GM12878 (cell line): Measurements from ENCODE around the gene PYGO2. TPM values are rescaled to one million over a fixed set of nuclear protein-coding genes. Genes with fewer than 3 reads are reported as not detected.

Experiments used
- ATF2 ChIP-seq: IDR thresholded peaks from 2 replicates; pipeline ENCODE4 v1.6.1; 2012; ENCODE audit warnings: low read length, inconsistent platforms
- BRCA1 ChIP-seq: IDR thresholded peaks from 2 replicates; pipeline ENCODE4 v1.6.1; 2011; ENCODE audit warnings: low read depth, low read length, improper control_type of control experiment
- CBX3 ChIP-seq: fragments of 200-600 bp; sonication (generic); IDR thresholded peaks from 2 replicates; pipeline ENCODE4 v1.6.1; 2016; ENCODE audit warnings: low read depth, borderline replicate concordance
- ELK1 ChIP-seq: IDR thresholded peaks from 2 replicates; pipeline ENCODE4 v1.6.1; 2012; ENCODE audit warnings: low read depth, low read length, improper control_type of control experiment
- IRF4 ChIP-seq: IDR thresholded peaks from 2 replicates; pipeline ENCODE4 v1.6.1; 2011; ENCODE audit warnings: low read depth, low read length
- LARP7 ChIP-seq: fragments of 450-650 bp; IDR thresholded peaks from 2 replicates; pipeline ENCODE4 v1.6.1; 2017; ENCODE audit warnings: mild to moderate bottlenecking
- MLLT1 ChIP-seq: fragments of 450-650 bp; IDR thresholded peaks from 2 replicates; pipeline ENCODE4 v1.6.1; 2016; ENCODE audit warnings: mild to moderate bottlenecking
- NBN ChIP-seq: fragments of 450-650 bp; IDR thresholded peaks from 2 replicates; pipeline ENCODE4 v1.6.1; 2016
- NR2C2 ChIP-seq: IDR thresholded peaks from 2 replicates; pipeline ENCODE4 v1.6.1; 2011; ENCODE audit warnings: borderline replicate concordance, low read depth; ENCODE audit not compliant: control insufficient read depth, insufficient read length
- RFX5 ChIP-seq: IDR thresholded peaks from 2 replicates; pipeline ENCODE4 v1.6.1; 2011; ENCODE audit warnings: low read depth, low read length, improper control_type of control experiment
- RUNX3 ChIP-seq: IDR thresholded peaks from 2 replicates; pipeline ENCODE4 v1.6.1; 2012; ENCODE audit warnings: low read length, inconsistent platforms
- SIN3A ChIP-seq: IDR thresholded peaks from 2 replicates; pipeline ENCODE4 v1.6.1; 2012; ENCODE audit warnings: low read depth, low read length, improper control_type of control experiment
- SP1 ChIP-seq: IDR thresholded peaks from one replicate; pipeline ENCODE4 v1.6.1; 2011; ENCODE audit warnings: low read depth, low read length
- SUPT20H ChIP-seq: IDR thresholded peaks from 2 replicates; pipeline ENCODE4 v1.6.1; 2011; ENCODE audit warnings: low read depth, mild to moderate bottlenecking, low read length, moderate library complexity, borderline replicate concordance; ENCODE audit not compliant: control insufficient read depth
- polyA plus RNA-seq, 11 experiments: library from polyadenylated mRNA; depleted of rRNA in 4 of 11; unstranded in 6 of 11; stranded (reverse) in 5 of 11; fragments of >200 nt; fragmentation: Nextera tagmentation in 4 of 11; fragmentation: Illumina TruSeq in 1 of 11; extraction: Ambion mirVana in 4 of 11; extraction: Trizol in 1 of 11; gene quantifications; 1 replicate in 1 of 11; 2 replicates in 10 of 11; pipeline versions ENCODE4 v1.2.1 to v1.2.3, GENCODE V29; 2011 to 2016; ENCODE audit warnings: inconsistent platforms in 2 of 11, missing spikeins in 2 of 11, low read depth in 1 of 11
- total RNA-seq, 4 experiments: library from RNA; depleted of rRNA in 3 of 4; stranded (reverse); fragments of >200 nt in 3 of 4; fragmentation: Illumina TruSeq in 1 of 4; extraction: Trizol in 1 of 4; gene quantifications; 2 replicates each; pipeline versions ENCODE4 v1.2.1 to v1.2.3, GENCODE V29; 2013 to 2021
- TF ChIP-seq, protein P1 (sequence below): fragments of 450-650 bp; IDR thresholded peaks from 2 replicates; pipeline ENCODE4 v1.6.1; 2016; ENCODE audit warnings: mild to moderate bottlenecking, moderate library complexity, borderline replicate concordance
- TF ChIP-seq, protein P2 (sequence below), 3 experiments: IDR thresholded peaks in 2 of 3; conservative IDR thresholded peaks in 1 of 3; 2 replicates each; pipeline ENCODE4 v1.5.1; 2011; ENCODE audit warnings: low read depth in 3 of 3, low read length in 3 of 3, mild to moderate bottlenecking in 3 of 3, control low read depth in 2 of 3, moderate library complexity in 2 of 3, inconsistent platforms in 1 of 3, mixed read lengths in 1 of 3; ENCODE audit not compliant: control insufficient read depth in 2 of 3, insufficient read depth in 1 of 3; ENCODE audit errors: extremely low read depth in 1 of 3

Gene PYGO2
- total and polyA plus RNA-seq, 10 of the 15 experiments (the other 5 are each of a cell fraction or from before 2014, with no cell fraction given), result 8.1 to 33.8 (median 23.5) TPM

DNA sequence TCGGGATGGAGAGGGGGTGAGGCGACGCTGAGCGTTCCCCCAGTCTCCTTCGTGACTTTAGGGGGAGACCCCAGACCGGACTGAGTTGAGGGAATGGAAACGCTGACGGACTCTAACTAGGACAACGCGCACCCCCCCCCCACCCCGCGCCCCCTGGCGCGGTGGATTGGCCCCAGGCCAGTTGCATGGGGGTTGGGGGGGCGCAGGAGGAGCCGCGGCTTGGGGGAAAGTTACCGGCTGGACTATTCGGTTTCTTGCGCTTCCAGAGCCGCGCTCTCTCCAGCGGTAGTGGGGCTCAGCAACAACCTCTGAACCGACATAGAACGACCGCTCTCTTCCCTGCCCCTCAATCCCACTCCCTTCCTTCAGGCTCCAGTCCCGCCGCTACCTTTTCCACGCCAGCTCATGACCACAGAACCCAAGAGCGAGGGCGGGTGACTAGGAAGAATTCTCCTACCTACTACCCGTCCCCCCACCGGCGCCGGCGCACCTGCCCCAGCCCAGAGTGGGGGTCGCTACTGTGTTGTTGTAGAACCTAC is 41.7 kb upstream of the PYGO2 start (continued):
- TF ChIP-seq, protein P1, sequence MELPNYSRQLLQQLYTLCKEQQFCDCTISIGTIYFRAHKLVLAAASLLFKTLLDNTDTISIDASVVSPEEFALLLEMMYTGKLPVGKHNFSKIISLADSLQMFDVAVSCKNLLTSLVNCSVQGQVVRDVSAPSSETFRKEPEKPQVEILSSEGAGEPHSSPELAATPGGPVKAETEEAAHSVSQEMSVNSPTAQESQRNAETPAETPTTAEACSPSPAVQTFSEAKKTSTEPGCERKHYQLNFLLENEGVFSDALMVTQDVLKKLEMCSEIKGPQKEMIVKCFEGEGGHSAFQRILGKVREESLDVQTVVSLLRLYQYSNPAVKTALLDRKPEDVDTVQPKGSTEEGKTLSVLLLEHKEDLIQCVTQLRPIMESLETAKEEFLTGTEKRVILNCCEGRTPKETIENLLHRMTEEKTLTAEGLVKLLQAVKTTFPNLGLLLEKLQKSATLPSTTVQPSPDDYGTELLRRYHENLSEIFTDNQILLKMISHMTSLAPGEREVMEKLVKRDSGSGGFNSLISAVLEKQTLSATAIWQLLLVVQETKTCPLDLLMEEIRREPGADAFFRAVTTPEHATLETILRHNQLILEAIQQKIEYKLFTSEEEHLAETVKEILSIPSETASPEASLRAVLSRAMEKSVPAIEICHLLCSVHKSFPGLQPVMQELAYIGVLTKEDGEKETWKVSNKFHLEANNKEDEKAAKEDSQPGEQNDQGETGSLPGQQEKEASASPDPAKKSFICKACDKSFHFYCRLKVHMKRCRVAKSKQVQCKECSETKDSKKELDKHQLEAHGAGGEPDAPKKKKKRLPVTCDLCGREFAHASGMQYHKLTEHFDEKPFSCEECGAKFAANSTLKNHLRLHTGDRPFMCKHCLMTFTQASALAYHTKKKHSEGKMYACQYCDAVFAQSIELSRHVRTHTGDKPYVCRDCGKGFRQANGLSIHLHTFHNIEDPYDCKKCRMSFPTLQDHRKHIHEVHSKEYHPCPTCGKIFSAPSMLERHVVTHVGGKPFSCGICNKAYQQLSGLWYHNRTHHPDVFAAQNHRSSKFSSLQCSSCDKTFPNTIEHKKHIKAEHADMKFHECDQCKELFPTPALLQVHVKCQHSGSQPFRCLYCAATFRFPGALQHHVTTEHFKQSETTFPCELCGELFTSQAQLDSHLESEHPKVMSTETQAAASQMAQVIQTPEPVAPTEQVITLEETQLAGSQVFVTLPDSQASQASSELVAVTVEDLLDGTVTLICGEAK, result no peak
- TF ChIP-seq SUPT20H (no peak), NBN (0 out of 2 replicates have a peak, but pooled peaks have one; percentile 8), CBX3 (no peak), ATF2 (no peak), SP1 (no peak), ELK1 (no peak), BRCA1 (no peak), MLLT1 (peak; percentile 37; the same call in 1 of the 2 replicates), SIN3A (peak; percentile 38; the same call in 1 of the 2 replicates), IRF4 (no peak), NR2C2 (no peak), LARP7 (no peak; the same call in 1 of the 2 replicates), RFX5 (no peak), RUNX3 (no peak)
- TF ChIP-seq, protein P2, sequence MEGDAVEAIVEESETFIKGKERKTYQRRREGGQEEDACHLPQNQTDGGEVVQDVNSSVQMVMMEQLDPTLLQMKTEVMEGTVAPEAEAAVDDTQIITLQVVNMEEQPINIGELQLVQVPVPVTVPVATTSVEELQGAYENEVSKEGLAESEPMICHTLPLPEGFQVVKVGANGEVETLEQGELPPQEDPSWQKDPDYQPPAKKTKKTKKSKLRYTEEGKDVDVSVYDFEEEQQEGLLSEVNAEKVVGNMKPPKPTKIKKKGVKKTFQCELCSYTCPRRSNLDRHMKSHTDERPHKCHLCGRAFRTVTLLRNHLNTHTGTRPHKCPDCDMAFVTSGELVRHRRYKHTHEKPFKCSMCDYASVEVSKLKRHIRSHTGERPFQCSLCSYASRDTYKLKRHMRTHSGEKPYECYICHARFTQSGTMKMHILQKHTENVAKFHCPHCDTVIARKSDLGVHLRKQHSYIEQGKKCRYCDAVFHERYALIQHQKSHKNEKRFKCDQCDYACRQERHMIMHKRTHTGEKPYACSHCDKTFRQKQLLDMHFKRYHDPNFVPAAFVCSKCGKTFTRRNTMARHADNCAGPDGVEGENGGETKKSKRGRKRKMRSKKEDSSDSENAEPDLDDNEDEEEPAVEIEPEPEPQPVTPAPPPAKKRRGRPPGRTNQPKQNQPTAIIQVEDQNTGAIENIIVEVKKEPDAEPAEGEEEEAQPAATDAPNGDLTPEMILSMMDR (IDR thresholded peaks at IDR 0.05 in 2 of 3, conservative IDR thresholded peaks at IDR 0.05 in 1 of 3; ENCODE audit: control insufficient read depth in 2 of 3, extremely low read depth in 1 of 3, insufficient read depth in 1 of 3, low read depth in 3 of 3, low read length in 3 of 3), result no peak
- TF ChIP-seq, all 136 proteins: peak for 4
